Activated CD4-positive, alpha-beta T cell treated with anti-CD3 and anti-CD28 coated beads for 24 hours (primary cell): ENCODE measurements around the gene ATP6V0A1.
"Not testable (repeated sequence)": the region's sequence is repeated elsewhere in the genome, so short reads cannot be mapped to it uniquely, and the experiment has no call there.

ENCODE experiments used
- DNase-seq, 2 donors: peaks; one replicate each; pipeline ENCODE4 v3.0.0-alpha.2; 2020; ENCODE audit warnings: low read depth in 2 of 2

The ATP6V0A1 gene

GRCh38 chr17:42538482-42538881 is 79.8 kb downstream of the ATP6V0A1 start:
- DNase-seq, result no peak

- DNase-seq, result not testable (repeated sequence)
Observed at GRCh38 chr17:42540558-42540957, 81.9 kb downstream of the ATP6V0A1 start.

GRCh38 chr17:42541041-42541833 is 82.6 kb downstream of the ATP6V0A1 start:
- no peak for DNase-seq

- DNase-seq, result no peak
Observed at GRCh38 chr17:42543190-42544079, 84.8 kb downstream of the ATP6V0A1 start.

- no peak for DNase-seq
Observed at GRCh38 chr17:42544874-42545283, 86.2 kb downstream of the ATP6V0A1 start.

- not testable (repeated sequence) for DNase-seq
Observed at GRCh38 chr17:42545755-42546505, 87.3 kb downstream of the ATP6V0A1 start.

GRCh38 chr17:42547001-42547461 is 88.4 kb downstream of the ATP6V0A1 start:
- DNase-seq, result no peak

GRCh38 chr17:42547698-42548069 is 89.0 kb downstream of the ATP6V0A1 start:
- no peak for DNase-seq

- peak; percentile 69 to 83 for DNase-seq
Observed at GRCh38 chr17:42548070-42548837, 89.6 kb downstream of the ATP6V0A1 start.

- DNase-seq, result no peak
Observed at GRCh38 chr17:42548993-42549755, 90.5 kb downstream of the ATP6V0A1 start.

GRCh38 chr17:42552736-42553135 is 94.1 kb downstream of the ATP6V0A1 start, which contains the start of gene HSD17B1:
TSS of gene HSD17B1 (plus strand) at chr17:42552923. CDS start at chr17:42552934, 11 bp downstream.
- not testable (repeated sequence) for DNase-seq

- DNase-seq, result no peak
Observed at GRCh38 chr17:42553161-42553818, 94.6 kb downstream of the ATP6V0A1 start.

GRCh38 chr17:42553866-42554249 is 95.2 kb downstream of the ATP6V0A1 start:
- DNase-seq, result no peak

- peak; percentile 49 to 73 for DNase-seq
Observed at GRCh38 chr17:42554250-42555121, 95.8 kb downstream of the ATP6V0A1 start.

- no peak for DNase-seq
Observed at GRCh38 chr17:42555122-42555622, 96.5 kb downstream of the ATP6V0A1 start.

- not testable (repeated sequence) for DNase-seq
Observed at GRCh38 chr17:42555961-42556617, 97.4 kb downstream of the ATP6V0A1 start.

- no peak for DNase-seq
Observed at GRCh38 chr17:42559075-42559474, 100.4 kb downstream of the ATP6V0A1 start.

GRCh38 chr17:42560246-42560645 is 101.6 kb downstream of the ATP6V0A1 start:
- DNase-seq, result no peak
